NB4 (cell line): ENCODE measurements around the gene PCYT2.
A peak's percentile ranks its signal among the peaks of the same experiment; 100 is the strongest.

ENCODE experiments used
- DNase-seq: peaks from one replicate; pipeline ENCODE4 v3.0.0; 2010; ENCODE audit warnings: low read depth
- H3K4me3 ChIP-seq: one replicate; pipeline ENCODE4 v1.5.1; 2011; ENCODE audit warnings: mild to moderate bottlenecking, low read depth, low read length, moderate library complexity
- MYC ChIP-seq: IDR thresholded peaks from 2 replicates; pipeline ENCODE4 v1.6.1; 2011; ENCODE audit warnings: low read depth, low read length
- POLR2A ChIP-seq: IDR thresholded peaks from 2 replicates; pipeline ENCODE4 v1.6.1; 2011; ENCODE audit warnings: mild to moderate bottlenecking; ENCODE audit not compliant: insufficient read length; ENCODE audit errors: extremely low read depth
- TF ChIP-seq, protein P1 (sequence below): IDR thresholded peaks from 2 replicates; pipeline ENCODE4 v1.6.1; 2011; ENCODE audit warnings: low read depth, low read length
- TF ChIP-seq, protein P2 (sequence below): IDR thresholded peaks from one replicate; pipeline ENCODE4 v1.5.1; 2012; ENCODE audit warnings: low read depth, low read length

PCYT2 gene

DNA sequence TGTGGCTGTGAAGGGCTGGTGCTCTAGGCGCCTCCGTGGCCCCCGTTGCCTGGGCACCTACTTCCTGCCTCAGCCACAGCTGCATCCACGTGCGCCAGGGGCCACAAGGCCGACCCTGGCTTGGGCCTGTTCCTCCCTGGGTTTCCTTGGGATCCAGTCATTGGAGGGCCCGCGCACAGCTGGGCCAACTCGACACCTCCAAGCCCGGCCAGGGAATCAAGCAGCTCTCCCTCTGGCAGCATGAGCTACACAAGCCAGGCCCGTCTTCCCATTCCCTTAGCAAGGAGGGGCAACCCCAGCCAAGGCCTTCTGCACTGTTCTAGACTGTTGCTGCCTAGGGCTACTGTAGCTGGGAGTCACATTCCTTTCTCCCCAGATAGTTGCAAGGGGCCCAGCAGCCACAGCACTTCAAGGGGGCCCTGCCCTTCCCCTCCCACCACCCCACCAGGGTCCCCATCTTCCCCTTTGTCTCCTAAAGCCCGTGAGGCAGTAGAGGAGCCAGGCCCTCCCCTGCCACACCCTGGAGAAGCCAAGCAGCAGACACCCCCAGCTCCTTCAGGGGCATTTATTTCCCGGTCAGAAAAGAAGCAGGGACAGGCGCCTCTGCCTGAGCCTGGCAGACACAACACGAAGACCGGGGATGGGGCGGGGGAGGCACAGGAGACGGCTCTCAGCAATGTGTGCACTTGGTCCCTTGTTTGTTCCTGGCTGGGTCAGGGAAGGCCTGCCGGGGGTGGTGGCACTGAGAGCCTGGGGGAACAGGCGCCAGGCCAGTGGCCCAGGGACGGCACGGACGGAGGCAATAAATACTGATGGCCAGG lies 43.8 kb downstream of the PCYT2 start:
- DNase-seq = peak; percentile 59
- H3K4me3 ChIP-seq = no peak overlapping the region
- TF ChIP-seq, protein P1, sequence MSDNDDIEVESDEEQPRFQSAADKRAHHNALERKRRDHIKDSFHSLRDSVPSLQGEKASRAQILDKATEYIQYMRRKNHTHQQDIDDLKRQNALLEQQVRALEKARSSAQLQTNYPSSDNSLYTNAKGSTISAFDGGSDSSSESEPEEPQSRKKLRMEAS = no peak
- TF ChIP-seq POLR2A = peak; percentile 38

DNA sequence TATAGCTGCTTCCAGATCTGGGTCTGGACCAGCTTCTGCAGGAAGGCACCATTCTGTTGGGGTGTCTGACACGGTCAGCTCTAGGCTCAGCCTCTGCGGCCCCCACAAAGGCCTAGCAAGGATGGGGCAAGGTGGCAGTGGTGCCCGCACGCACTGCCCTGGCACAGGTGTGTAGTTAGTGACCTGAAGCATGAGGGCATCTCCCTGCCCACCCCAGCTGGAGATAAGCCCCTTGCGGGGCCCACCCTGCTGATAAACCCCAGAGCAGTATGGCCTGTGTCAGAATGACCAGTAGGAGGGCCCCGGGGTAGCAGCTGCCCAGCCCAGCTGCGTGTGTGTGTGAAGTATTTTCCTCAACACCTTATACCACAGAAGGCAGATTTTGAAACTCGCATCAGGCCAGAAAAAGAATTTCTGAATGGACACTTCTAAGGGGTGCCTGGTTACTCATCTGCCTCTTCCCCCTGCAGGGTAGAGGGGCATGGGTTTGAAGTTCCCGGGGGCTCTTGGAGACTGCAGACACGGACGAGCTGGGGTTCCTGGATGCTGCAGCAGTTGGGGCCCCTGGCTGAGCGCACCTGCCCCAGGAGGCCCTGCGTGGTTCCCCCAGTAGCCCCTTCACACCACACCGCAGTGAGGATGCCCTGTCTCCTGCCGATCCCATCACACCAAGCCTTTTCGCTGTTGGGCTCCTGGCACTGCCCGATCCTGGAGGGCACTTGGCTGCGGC lies 44.6 kb downstream of the PCYT2 start:
- TF ChIP-seq POLR2A (peak; percentile 16), MYC (no peak)
- no peak for DNase-seq
- H3K4me3 ChIP-seq = no peak overlapping the region

DNA sequence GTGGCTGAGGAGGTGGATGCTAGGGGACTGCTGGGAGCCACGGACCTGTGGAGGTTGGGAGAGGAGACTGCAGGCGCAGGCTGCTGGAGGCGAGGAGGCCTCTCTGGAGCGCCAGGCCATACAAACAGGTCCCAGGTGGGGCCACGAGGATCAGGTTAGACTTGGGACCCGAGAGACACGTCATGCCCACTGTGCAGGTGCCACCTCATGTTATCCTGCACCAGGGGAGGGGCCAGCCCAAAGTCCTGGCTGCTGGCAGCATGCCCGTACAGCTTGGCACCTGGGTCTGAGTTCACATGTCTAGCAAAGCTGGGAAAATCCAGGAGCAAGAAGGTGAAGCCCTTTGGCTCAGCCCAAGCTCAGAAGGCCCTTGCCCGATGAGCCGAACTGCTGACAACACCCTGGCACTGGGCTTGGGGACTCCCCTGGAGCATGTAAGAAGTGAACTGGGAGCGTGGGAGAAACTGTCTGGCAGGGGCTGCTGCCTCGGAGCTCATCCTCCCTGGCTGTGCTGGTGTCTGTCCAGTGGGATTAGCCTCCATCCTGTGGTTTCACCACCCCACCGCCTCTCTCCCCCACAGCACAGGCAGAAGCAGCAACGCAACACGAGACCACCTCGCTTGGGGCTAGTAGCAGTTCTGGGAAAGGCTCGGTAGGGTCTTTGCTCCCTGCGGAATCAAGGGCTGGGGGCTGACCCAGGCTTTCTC lies 45.3 kb downstream of the PCYT2 start:
- peak; percentile 35 for DNase-seq
- no peak overlapping the region for H3K4me3 ChIP-seq
- TF ChIP-seq POLR2A (no peak), MYC (no peak)
- TF ChIP-seq, protein P1 = no peak
- TF ChIP-seq, protein P2, sequence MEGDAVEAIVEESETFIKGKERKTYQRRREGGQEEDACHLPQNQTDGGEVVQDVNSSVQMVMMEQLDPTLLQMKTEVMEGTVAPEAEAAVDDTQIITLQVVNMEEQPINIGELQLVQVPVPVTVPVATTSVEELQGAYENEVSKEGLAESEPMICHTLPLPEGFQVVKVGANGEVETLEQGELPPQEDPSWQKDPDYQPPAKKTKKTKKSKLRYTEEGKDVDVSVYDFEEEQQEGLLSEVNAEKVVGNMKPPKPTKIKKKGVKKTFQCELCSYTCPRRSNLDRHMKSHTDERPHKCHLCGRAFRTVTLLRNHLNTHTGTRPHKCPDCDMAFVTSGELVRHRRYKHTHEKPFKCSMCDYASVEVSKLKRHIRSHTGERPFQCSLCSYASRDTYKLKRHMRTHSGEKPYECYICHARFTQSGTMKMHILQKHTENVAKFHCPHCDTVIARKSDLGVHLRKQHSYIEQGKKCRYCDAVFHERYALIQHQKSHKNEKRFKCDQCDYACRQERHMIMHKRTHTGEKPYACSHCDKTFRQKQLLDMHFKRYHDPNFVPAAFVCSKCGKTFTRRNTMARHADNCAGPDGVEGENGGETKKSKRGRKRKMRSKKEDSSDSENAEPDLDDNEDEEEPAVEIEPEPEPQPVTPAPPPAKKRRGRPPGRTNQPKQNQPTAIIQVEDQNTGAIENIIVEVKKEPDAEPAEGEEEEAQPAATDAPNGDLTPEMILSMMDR = no peak

GRCh38 chr17:81865358-81865732 lies 45.9 kb downstream of the PCYT2 start:
- DNase-seq = no peak
- no peak overlapping the region for H3K4me3 ChIP-seq
- TF ChIP-seq, protein P1 = no peak
- TF ChIP-seq MYC = no peak

- no peak overlapping the region for H3K4me3 ChIP-seq
- DNase-seq = no peak
- TF ChIP-seq, protein P1 = no peak
- TF ChIP-seq, protein P2 = no peak
- TF ChIP-seq MYC (no peak), POLR2A (no peak)
These were observed 47.1 kb downstream of the PCYT2 start for GRCh38 chr17:81863833-81864768.

GRCh38 chr17:81863123-81863675 lies 48.0 kb downstream of the PCYT2 start:
- peak overlapping the region; percentile 28 for H3K4me3 ChIP-seq
- peak; percentile 61 for DNase-seq

More at GRCh38 chr17:81863123-81863675, 48.0 kb downstream of the PCYT2 start:
- TF ChIP-seq, protein P2 = no peak
- TF ChIP-seq, protein P1 = no peak
- TF ChIP-seq POLR2A = no peak
- TF ChIP-seq MYC = no peak
